Measurements from ENCODE around the gene TRAPPC2L. TPM values are rescaled to one million over a fixed set of nuclear protein-coding genes. Genes with fewer than 3 reads are reported as not detected.
A peak's percentile ranks its signal among the peaks of the same experiment; 100 is the strongest.

Gene TRAPPC2L
- 54.1 TPM for total RNA-seq
- 49.1 TPM for polyA plus RNA-seq
- long read RNA-seq, donor 1, partial matches to known transcripts, result 0 of 1 reads
- long read RNA-seq, donor 1, other reads (novel, unspliced or antisense), result 0 of 1 reads
- long read RNA-seq, donor 2, result 0 reads
- long read RNA-seq, donor 3, transcript TRAPPC2L-201 (5 exons, 2,215 nt), result major isoform, 24 of 80 reads
- long read RNA-seq, donor 3, partial matches to known transcripts, result 0 of 80 reads
- long read RNA-seq, donor 3, other reads (novel, unspliced or antisense), result 48 of 80 reads
- long read RNA-seq, donor 4, transcript TRAPPC2L-201 (5 exons, 2,215 nt), result major isoform, 5 of 21 reads
- long read RNA-seq, donor 4, partial matches to known transcripts, result 0 of 21 reads
- long read RNA-seq, donor 4, other reads (novel, unspliced or antisense), result 14 of 21 reads
- long read RNA-seq, donor 5, transcript TRAPPC2L-201 (5 exons, 2,215 nt), result major isoform, 22 of 70 reads
- long read RNA-seq, donor 5, partial matches to known transcripts, result 0 of 70 reads
- long read RNA-seq, donor 5, other reads (novel, unspliced or antisense), result 40 of 70 reads
- long read RNA-seq, donor 6, transcript TRAPPC2L-201 (5 exons, 2,215 nt), result major isoform, 12 of 41 reads
- long read RNA-seq, donor 6, partial matches to known transcripts, result 0 of 41 reads
- long read RNA-seq, donor 6, other reads (novel, unspliced or antisense), result 20 of 41 reads
- long read RNA-seq, donor 7, transcript TRAPPC2L-201 (5 exons, 2,215 nt), result major isoform, 10 of 30 reads
- long read RNA-seq, donor 7, partial matches to known transcripts, result 0 of 30 reads
- long read RNA-seq, donor 7, other reads (novel, unspliced or antisense), result 15 of 30 reads
- long read RNA-seq, donor 8, partial matches to known transcripts, result 0 of 10 reads
- long read RNA-seq, donor 8, other reads (novel, unspliced or antisense), result 9 of 10 reads
- long read RNA-seq, donor 9, transcript TRAPPC2L-201 (5 exons, 2,215 nt), result major isoform, 7 of 21 reads
- long read RNA-seq, donor 9, partial matches to known transcripts, result 0 of 21 reads
- long read RNA-seq, donor 9, other reads (novel, unspliced or antisense), result 11 of 21 reads
- long read RNA-seq, donor 10, transcript TRAPPC2L-201 (5 exons, 2,215 nt), result major isoform, 12 of 118 reads
- long read RNA-seq, donor 10, partial matches to known transcripts, result 77 of 118 reads
- long read RNA-seq, donor 10, other reads (novel, unspliced or antisense), result 25 of 118 reads

DNA sequence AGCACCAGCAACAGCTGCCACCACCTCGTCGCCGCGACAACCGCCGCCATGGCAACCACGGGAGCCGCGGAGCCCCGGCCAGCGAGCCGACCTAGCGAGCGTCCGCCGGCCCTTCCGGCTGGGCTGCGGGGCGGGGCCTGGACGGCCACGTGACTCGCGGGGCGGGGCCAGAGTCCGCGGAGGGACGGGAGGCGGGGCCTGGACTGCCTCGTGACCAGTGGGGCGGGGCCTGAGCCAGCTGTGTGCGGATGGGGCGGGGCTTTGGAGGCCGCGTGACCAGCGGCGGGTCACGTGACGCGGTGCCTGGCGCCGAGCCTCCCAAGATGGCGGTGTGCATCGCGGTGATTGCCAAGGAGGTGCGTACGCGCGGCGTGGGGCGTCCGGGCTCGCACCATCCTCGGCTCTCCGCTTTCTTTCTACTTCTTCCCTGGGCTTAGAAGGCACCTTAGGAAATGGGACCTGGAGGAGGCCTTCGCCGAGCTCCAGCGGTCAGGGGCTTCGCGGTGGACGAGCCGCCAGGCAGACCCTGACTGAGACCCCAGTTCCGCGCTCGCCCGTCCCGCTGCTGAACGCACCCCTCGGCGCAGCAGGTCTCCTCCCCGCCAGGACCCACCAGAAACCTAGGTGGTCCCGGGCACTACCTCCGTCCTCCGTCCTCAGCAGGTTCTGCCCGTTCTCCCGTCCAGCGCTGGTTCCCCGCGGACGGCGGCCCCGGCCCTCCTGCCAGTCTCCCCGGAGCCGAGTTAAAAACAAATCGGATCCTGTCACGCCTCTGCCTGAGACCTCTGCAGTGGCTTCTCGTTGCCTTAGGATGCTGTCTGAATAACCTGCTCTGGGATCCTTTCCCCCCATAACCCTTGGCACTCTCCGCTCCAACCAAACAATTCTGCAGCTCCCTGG lies at the start of gene TRAPPC2L, which contains the start of gene GALNS:
TRAPPC2L (plus strand) TSS at position 300 of the 900 bp plus-strand sequence; CDS start at position 324, 24 bp downstream.
GALNS (minus strand) TSS at position 120 of the 900 bp plus-strand sequence; CDS start at position 50, 70 bp downstream.
- H3K27ac ChIP-seq (ENCODE audit: low read depth in 1 of 2, low read length in 1 of 2), result peak within 1 kb of the TSS in 1 of 2 donors; percentile 88
- peaks cover 27 to 28% of the 10 kb centered on the region in 2 donors for H3K36me3 ChIP-seq (ENCODE audit: control insufficient read depth in 2 of 2, insufficient read depth in 2 of 2, low read length in 1 of 2)
- H3K4me3 ChIP-seq (ENCODE audit: low read length in 2 of 2), result peak within 1 kb of the TSS; percentile 94 to 98
- DNase-seq (ENCODE audit: low read depth in 6 of 9, low spot score in 9 of 9), result peak; percentile 72 to 97 (median 92)
- under 1% methylated on average over 87 of the region's 87 CpGs for WGBS
- no peaks in the 10 kb centered on the region for H3K27me3 ChIP-seq (ENCODE audit: control insufficient read depth in 2 of 2, insufficient read depth in 1 of 2, low read length in 1 of 2)
- peaks cover 17 to 33% of the 10 kb centered on the region in 2 donors for H3K4me1 ChIP-seq (ENCODE audit: control insufficient read depth in 2 of 2, insufficient read depth in 2 of 2, low read length in 2 of 2)
- peaks cover 0 to 3% of the 10 kb centered on the region in 2 donors for H3K9me3 ChIP-seq (ENCODE audit: control insufficient read depth in 2 of 2, insufficient read depth in 1 of 2, low read length in 1 of 2)

DNA sequence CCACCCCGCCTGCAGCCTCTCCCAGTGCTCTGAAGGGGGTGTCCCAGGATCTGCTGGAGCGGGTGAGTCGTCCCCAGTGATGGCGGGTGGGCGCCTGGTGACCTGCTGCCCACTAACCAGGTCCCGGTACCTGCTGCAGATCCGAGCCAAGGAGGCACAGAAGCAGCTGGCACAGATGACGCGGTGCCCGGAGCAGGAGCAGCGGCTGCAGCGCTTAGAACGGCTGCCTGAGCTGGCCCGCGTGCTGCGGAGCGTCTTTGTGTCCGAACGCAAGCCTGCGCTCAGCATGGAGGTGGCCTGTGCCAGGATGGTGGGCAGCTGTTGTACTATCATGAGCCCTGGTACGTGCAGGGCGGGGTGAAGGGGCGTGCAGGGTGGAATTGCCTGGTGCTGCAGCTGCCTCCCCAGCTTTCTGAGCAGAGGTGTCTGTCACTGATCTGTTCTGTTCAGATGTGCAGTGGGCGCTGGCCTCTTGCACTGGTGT lies 49.7 kb upstream of the TRAPPC2L start:
- Histone ChIP-seq H3K36me3 (ENCODE audit: control insufficient read depth in 2 of 2, insufficient read depth in 2 of 2, low read length in 1 of 2) (peaks cover 48 to 56% of the 10 kb centered on the region in 2 donors), H3K4me3 (ENCODE audit: low read length in 2 of 2) (no peak overlapping the region), H3K27ac (ENCODE audit: low read depth in 1 of 2, low read length in 1 of 2) (no peak overlapping the region), H3K4me1 (ENCODE audit: control insufficient read depth in 2 of 2, insufficient read depth in 2 of 2, low read length in 2 of 2) (peaks cover 21 to 42% of the 10 kb centered on the region in 2 donors), H3K9me3 (ENCODE audit: control insufficient read depth in 2 of 2, insufficient read depth in 1 of 2, low read length in 1 of 2) (peaks cover 0 to 4% of the 10 kb centered on the region in 2 donors), H3K27me3 (ENCODE audit: control insufficient read depth in 2 of 2, insufficient read depth in 1 of 2, low read length in 1 of 2) (no peaks in the 10 kb centered on the region)
- 95% methylated on average over 24 of the region's 24 CpGs for WGBS
- no peak for DNase-seq (ENCODE audit: low read depth in 6 of 9, low spot score in 9 of 9)

GRCh38 chr16:88807626-88808453 lies 49.1 kb upstream of the TRAPPC2L start:
- H3K36me3 ChIP-seq (ENCODE audit: control insufficient read depth in 2 of 2, insufficient read depth in 2 of 2, low read length in 1 of 2), result peaks cover 48 to 56% of the 10 kb centered on the region in 2 donors
- no peak overlapping the region for H3K4me3 ChIP-seq (ENCODE audit: low read length in 2 of 2)
- no peak overlapping the region for H3K27ac ChIP-seq (ENCODE audit: low read depth in 1 of 2, low read length in 1 of 2)
- 97% methylated on average over 26 of the region's 26 CpGs for WGBS
- H3K4me1 ChIP-seq (ENCODE audit: control insufficient read depth in 2 of 2, insufficient read depth in 2 of 2, low read length in 2 of 2), result peaks cover 25 to 42% of the 10 kb centered on the region in 2 donors
- no peak for DNase-seq (ENCODE audit: low read depth in 6 of 9, low spot score in 9 of 9)
- H3K27me3 ChIP-seq (ENCODE audit: control insufficient read depth in 2 of 2, insufficient read depth in 1 of 2, low read length in 1 of 2), result no peaks in the 10 kb centered on the region
- peaks cover 0 to 4% of the 10 kb centered on the region in 2 donors for H3K9me3 ChIP-seq (ENCODE audit: control insufficient read depth in 2 of 2, insufficient read depth in 1 of 2, low read length in 1 of 2)

DNA sequence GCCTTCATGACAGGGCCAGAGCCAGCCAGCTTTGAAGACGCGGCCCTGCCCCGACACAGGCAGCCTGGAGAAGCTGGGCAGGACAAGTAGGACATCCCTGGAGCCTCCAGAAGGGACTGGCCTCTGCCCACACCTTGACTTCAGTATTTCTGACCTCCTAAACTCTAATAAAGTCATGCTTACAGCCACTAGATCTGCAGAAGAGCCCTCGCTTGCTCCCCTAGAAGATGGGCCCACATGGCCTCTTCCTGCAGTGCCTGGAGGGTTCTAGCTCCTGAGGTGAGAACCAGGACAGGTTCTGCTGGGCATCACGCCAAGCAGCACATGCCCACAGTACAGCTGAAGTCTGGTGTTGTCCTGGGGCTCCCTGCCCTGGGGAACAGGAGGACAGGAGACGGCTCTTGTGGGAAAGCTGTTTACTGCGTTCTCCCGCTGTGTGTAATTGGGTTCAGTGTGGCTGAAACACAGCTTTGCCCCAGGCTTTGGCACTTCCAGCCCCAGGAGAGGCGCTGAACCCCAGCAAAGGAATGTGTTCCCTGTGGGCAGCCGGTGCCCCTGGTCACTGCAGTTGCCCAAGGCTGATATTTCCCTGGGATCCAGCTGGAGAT lies 47.8 kb upstream of the TRAPPC2L start:
- peaks cover 0 to 4% of the 10 kb centered on the region in 2 donors for H3K9me3 ChIP-seq (ENCODE audit: control insufficient read depth in 2 of 2, insufficient read depth in 1 of 2, low read length in 1 of 2)
- no peak overlapping the region for H3K4me3 ChIP-seq (ENCODE audit: low read length in 2 of 2)
- DNase-seq (ENCODE audit: low read depth in 6 of 9, low spot score in 9 of 9), result no peak
- H3K36me3 ChIP-seq (ENCODE audit: control insufficient read depth in 2 of 2, insufficient read depth in 2 of 2, low read length in 1 of 2), result peaks cover 48 to 56% of the 10 kb centered on the region in 2 donors
- H3K27ac ChIP-seq (ENCODE audit: low read depth in 1 of 2, low read length in 1 of 2), result no peak overlapping the region
- peaks cover 24 to 42% of the 10 kb centered on the region in 2 donors for H3K4me1 ChIP-seq (ENCODE audit: control insufficient read depth in 2 of 2, insufficient read depth in 2 of 2, low read length in 2 of 2)
- 97% methylated on average over 10 of the region's 10 CpGs for WGBS
- no peaks in the 10 kb centered on the region for H3K27me3 ChIP-seq (ENCODE audit: control insufficient read depth in 2 of 2, insufficient read depth in 1 of 2, low read length in 1 of 2)

- H3K27ac ChIP-seq (ENCODE audit: low read depth in 1 of 2, low read length in 1 of 2), result no peak overlapping the region
- WGBS, result 94% methylated on average over 10 of the region's 10 CpGs
- H3K4me3 ChIP-seq (ENCODE audit: low read length in 2 of 2), result no peak overlapping the region
- H3K9me3 ChIP-seq (ENCODE audit: control insufficient read depth in 2 of 2, insufficient read depth in 1 of 2, low read length in 1 of 2), result peaks cover 0 to 4% of the 10 kb centered on the region in 2 donors
- H3K36me3 ChIP-seq (ENCODE audit: control insufficient read depth in 2 of 2, insufficient read depth in 2 of 2, low read length in 1 of 2), result peaks cover 48 to 54% of the 10 kb centered on the region in 2 donors
- no peak for DNase-seq (ENCODE audit: low read depth in 6 of 9, low spot score in 9 of 9)
- no peaks in the 10 kb centered on the region for H3K27me3 ChIP-seq (ENCODE audit: control insufficient read depth in 2 of 2, insufficient read depth in 1 of 2, low read length in 1 of 2)
- H3K4me1 ChIP-seq (ENCODE audit: control insufficient read depth in 2 of 2, insufficient read depth in 2 of 2, low read length in 2 of 2), result peaks cover 18 to 36% of the 10 kb centered on the region in 2 donors
Measured at GRCh38 chr16:88809676-88810165, 47.2 kb upstream of the TRAPPC2L start.

- H3K4me3 ChIP-seq (ENCODE audit: low read length in 2 of 2), result peak overlapping the region; percentile 74 to 84
- H3K9me3 ChIP-seq (ENCODE audit: control insufficient read depth in 2 of 2, insufficient read depth in 1 of 2, low read length in 1 of 2), result peaks cover 0 to 4% of the 10 kb centered on the region in 2 donors
- H3K27ac ChIP-seq (ENCODE audit: low read depth in 1 of 2, low read length in 1 of 2), result peak overlapping the region in 1 of 2 donors; percentile 72
- no peaks in the 10 kb centered on the region for H3K27me3 ChIP-seq (ENCODE audit: control insufficient read depth in 2 of 2, insufficient read depth in 1 of 2, low read length in 1 of 2)
- DNase-seq (ENCODE audit: low read depth in 6 of 9, low spot score in 9 of 9), result peak in 1 of 9 donors; percentile 24
- 59% methylated on average over 12 of the region's 12 CpGs for WGBS
- H3K36me3 ChIP-seq (ENCODE audit: control insufficient read depth in 2 of 2, insufficient read depth in 2 of 2, low read length in 1 of 2), result peaks cover 45 to 48% of the 10 kb centered on the region in 2 donors
- peaks cover 13 to 30% of the 10 kb centered on the region in 2 donors for H3K4me1 ChIP-seq (ENCODE audit: control insufficient read depth in 2 of 2, insufficient read depth in 2 of 2, low read length in 2 of 2)
Measured at GRCh38 chr16:88810166-88810911, 46.6 kb upstream of the TRAPPC2L start.

Data from thymus (tissue), 14 donors.